Measurements from ENCODE around the gene EEF1AKMT2. TPM values are rescaled to one million over a fixed set of nuclear protein-coding genes. Genes with fewer than 3 reads are reported as not detected.

Gene EEF1AKMT2
- total and polyA plus RNA-seq, 2 of the 13 experiments (the other 11 are each of a cell fraction or from before 2014, with no cell fraction given) = 11.3 to 19.3 TPM

DNA sequence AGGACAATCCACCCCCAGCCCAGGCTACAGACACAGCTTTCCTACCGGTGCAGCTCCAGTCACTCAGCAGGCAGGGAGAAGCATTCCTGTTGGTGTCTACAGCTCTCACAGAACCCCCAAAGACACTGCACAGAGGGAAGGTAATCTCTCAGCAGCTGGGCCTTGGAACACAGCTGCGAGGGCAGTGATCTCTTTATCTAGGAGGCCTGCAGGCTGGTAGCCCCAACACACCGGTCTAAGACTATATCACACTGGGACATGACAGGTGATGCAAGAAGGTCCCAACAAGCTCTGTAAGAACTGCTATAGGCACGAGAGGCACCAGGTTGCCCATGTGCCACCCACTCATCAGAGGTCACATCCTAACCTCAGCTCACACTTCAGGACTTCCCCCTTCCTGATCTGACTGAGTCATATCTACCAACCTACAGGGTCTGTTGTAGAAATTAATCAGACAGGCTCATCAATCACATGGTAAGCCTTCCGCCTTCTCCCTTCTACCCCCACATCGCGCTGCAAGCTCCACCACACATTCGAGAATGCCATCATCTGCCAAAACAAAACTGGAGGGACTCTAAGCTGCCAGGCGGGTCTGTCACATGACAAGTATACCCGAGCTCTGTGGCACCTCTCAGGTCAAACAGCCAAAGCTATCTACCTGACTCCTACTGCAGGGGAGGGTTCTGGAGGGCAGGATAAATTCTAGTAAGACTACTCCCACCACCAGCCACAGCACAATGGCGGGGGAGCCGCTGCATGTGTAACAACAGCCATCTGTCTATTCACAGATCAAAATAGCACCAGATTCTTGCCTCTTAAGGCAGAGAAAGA lies 73.6 kb downstream of the EEF1AKMT2 start:
- FAIRE-seq = no peak
- no peaks in the 10 kb centered on the region for H4K20me1 ChIP-seq (ENCODE audit: insufficient read depth, low read length)
- ChIA-PET CTCF (ENCODE audit: low intra/inter-chr PET ratio, low total read pairs) (no interaction called here), POLR2A (no interaction called here)
- ATAC-seq = no peak
- H3K9me3 ChIP-seq (ENCODE audit: low read length) = no peaks in the 10 kb centered on the region
- no peaks in the 10 kb centered on the region for H3K36me3 ChIP-seq (replicated peaks in 1 of 2; ENCODE audit: control insufficient read depth in 1 of 2, insufficient read depth in 2 of 2, low read length in 2 of 2)
- in situ Hi-C loops (cut with HindIII; ENCODE audit: extremely low pct_ligation_motif_present, low pct_unique_long_range_greater_than_20kb) (no loop called here), intact Hi-C loops (cut with micrococcal nuclease; ENCODE audit: unreplicated experiment) (no loop called here)
- H3K79me2 ChIP-seq (ENCODE audit: insufficient read depth, low read length) = peaks cover 42% of the 10 kb centered on the region
- H3K9ac ChIP-seq (ENCODE audit: insufficient read depth, low read depth, low read length) = no peak overlapping the region
- 94% methylated on average over 8 of the region's 12 CpGs for WGBS (ENCODE audit: low lambda C conversion rate)
- BruUV-seq (replicated peaks) = no TSS peak
- H3K27me3 ChIP-seq (ENCODE audit: control insufficient read depth in 1 of 2, insufficient read depth in 2 of 2, low read length in 2 of 2) = no peaks in the 10 kb centered on the region
- peaks cover 66% of the 10 kb centered on the region for H3K4me1 ChIP-seq (ENCODE audit: insufficient read depth, low read length)
- no peak overlapping the region for H3K4me2 ChIP-seq (ENCODE audit: low read depth, low read length)
- DNase-seq (ENCODE audit: low spot score) = no peak
- H2AFZ ChIP-seq (ENCODE audit: low read length) = no peak overlapping the region
- no peak overlapping the region for H3K4me3 ChIP-seq (replicated peaks in 1 of 3; ENCODE audit: insufficient read depth in 1 of 3, low read depth in 2 of 3, low read length in 3 of 3)
- TF ChIP-seq TARDBP (CRISPR knock-in tag; IDR thresholded peaks at IDR 0.05) = no peak
- no peak for TF ChIP-seq TOPORS (CRISPR knock-in tag; IDR thresholded peaks at IDR 0.05)
- TF ChIP-seq, protein P1, sequence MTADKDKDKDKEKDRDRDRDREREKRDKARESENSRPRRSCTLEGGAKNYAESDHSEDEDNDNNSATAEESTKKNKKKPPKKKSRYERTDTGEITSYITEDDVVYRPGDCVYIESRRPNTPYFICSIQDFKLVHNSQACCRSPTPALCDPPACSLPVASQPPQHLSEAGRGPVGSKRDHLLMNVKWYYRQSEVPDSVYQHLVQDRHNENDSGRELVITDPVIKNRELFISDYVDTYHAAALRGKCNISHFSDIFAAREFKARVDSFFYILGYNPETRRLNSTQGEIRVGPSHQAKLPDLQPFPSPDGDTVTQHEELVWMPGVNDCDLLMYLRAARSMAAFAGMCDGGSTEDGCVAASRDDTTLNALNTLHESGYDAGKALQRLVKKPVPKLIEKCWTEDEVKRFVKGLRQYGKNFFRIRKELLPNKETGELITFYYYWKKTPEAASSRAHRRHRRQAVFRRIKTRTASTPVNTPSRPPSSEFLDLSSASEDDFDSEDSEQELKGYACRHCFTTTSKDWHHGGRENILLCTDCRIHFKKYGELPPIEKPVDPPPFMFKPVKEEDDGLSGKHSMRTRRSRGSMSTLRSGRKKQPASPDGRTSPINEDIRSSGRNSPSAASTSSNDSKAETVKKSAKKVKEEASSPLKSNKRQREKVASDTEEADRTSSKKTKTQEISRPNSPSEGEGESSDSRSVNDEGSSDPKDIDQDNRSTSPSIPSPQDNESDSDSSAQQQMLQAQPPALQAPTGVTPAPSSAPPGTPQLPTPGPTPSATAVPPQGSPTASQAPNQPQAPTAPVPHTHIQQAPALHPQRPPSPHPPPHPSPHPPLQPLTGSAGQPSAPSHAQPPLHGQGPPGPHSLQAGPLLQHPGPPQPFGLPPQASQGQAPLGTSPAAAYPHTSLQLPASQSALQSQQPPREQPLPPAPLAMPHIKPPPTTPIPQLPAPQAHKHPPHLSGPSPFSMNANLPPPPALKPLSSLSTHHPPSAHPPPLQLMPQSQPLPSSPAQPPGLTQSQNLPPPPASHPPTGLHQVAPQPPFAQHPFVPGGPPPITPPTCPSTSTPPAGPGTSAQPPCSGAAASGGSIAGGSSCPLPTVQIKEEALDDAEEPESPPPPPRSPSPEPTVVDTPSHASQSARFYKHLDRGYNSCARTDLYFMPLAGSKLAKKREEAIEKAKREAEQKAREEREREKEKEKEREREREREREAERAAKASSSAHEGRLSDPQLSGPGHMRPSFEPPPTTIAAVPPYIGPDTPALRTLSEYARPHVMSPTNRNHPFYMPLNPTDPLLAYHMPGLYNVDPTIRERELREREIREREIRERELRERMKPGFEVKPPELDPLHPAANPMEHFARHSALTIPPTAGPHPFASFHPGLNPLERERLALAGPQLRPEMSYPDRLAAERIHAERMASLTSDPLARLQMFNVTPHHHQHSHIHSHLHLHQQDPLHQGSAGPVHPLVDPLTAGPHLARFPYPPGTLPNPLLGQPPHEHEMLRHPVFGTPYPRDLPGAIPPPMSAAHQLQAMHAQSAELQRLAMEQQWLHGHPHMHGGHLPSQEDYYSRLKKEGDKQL (CRISPR knock-in tag; IDR thresholded peaks at IDR 0.05; ENCODE audit: low read depth) = no peak
- TF ChIP-seq KLF6 (CRISPR knock-in tag; IDR thresholded peaks at IDR 0.05) = no peak
- no peak for TF ChIP-seq RCOR2 (CRISPR knock-in tag; IDR thresholded peaks at IDR 0.05)
- TF ChIP-seq SALL2 (CRISPR knock-in tag; IDR thresholded peaks at IDR 0.05) = no peak
- TF ChIP-seq ZNF687 (CRISPR knock-in tag; IDR thresholded peaks at IDR 0.05) = no peak
- no peak for TF ChIP-seq ZNF878 (CRISPR knock-in tag; IDR thresholded peaks at IDR 0.05)
- TF ChIP-seq NFE2 (CRISPR knock-in tag; IDR thresholded peaks at IDR 0.05) = no peak
- TF ChIP-seq ZNF441 (CRISPR knock-in tag; IDR thresholded peaks at IDR 0.05; ENCODE audit: borderline replicate concordance) = no peak
- TF ChIP-seq ZNF605 (CRISPR knock-in tag; IDR thresholded peaks at IDR 0.05) = no peak
- no peak for TF ChIP-seq MATR3 (CRISPR knock-in tag; IDR thresholded peaks at IDR 0.05)
- no peak for TF ChIP-seq IRF1 (CRISPR knock-in tag; IDR thresholded peaks at IDR 0.05; ENCODE audit: low read depth)
- H3K27ac ChIP-seq (ENCODE audit: extremely low read length, insufficient read depth, low read length) = no peak overlapping the region
